K562 treated with DMSO at 1 percent for 4 hours (cell line): Measurements from ENCODE around the gene ANKRD34C. TPM values are rescaled to one million over a fixed set of nuclear protein-coding genes. Genes with fewer than 3 reads are reported as not detected.

Experiments used
- total RNA-seq: library from RNA; unstranded; fragments of 300-600 nt; gene quantifications from 2 replicates; pipeline ENCODE4 v1.2.3, GENCODE V29; 2022; ENCODE audit not compliant: insufficient read depth

The ANKRD34C gene
- 0.47 and 0.69 TPM in 2 replicates for total RNA-seq

GRCh38 chr15:79282371-79283251 lies at the start of gene ANKRD34C:
TSS of gene ANKRD34C (plus strand) at chr15:79282722. CDS start at chr15:79293285, 10,563 bp downstream.

GRCh38 chr15:79310985-79311900 lies 28.7 kb downstream of the ANKRD34C start, which contains the start of gene TMED3:
TSS of gene TMED3 (plus strand) at chr15:79311112. CDS start at chr15:79311250, 138 bp downstream.

Other genes starting within 250 kb of the ANKRD34C start
- gene RASGRF1, start 191.9 kb upstream of the ANKRD34C start, total RNA-seq, result not detected in 2 replicates
- gene TMED3, start 28.4 kb downstream of the ANKRD34C start, total RNA-seq, result 71.1 and 79.4 TPM in 2 replicates
- gene MINAR1, start 149.6 kb downstream of the ANKRD34C start, total RNA-seq, result 0.47 and 1.3 TPM in 2 replicates